GM10266 (cell line): ENCODE measurements around the gene AMDHD2.

Source experiments
- DNase-seq: peaks from one replicate; pipeline ENCODE4 v3.0.0; 2012; ENCODE audit errors: extremely low spot score
- TF ChIP-seq, protein P1 (sequence below): IDR thresholded peaks from 2 replicates; pipeline ENCODE4 v1.5.1; 2012; ENCODE audit warnings: mild to moderate bottlenecking, low read depth; ENCODE audit not compliant: control insufficient read depth, insufficient read depth; ENCODE audit errors: missing control alignments

AMDHD2 gene

GRCh38 chr16:2520784-2521531, 787 bp downstream of the AMDHD2 start:
- no peak for DNase-seq
- TF ChIP-seq, protein P1, sequence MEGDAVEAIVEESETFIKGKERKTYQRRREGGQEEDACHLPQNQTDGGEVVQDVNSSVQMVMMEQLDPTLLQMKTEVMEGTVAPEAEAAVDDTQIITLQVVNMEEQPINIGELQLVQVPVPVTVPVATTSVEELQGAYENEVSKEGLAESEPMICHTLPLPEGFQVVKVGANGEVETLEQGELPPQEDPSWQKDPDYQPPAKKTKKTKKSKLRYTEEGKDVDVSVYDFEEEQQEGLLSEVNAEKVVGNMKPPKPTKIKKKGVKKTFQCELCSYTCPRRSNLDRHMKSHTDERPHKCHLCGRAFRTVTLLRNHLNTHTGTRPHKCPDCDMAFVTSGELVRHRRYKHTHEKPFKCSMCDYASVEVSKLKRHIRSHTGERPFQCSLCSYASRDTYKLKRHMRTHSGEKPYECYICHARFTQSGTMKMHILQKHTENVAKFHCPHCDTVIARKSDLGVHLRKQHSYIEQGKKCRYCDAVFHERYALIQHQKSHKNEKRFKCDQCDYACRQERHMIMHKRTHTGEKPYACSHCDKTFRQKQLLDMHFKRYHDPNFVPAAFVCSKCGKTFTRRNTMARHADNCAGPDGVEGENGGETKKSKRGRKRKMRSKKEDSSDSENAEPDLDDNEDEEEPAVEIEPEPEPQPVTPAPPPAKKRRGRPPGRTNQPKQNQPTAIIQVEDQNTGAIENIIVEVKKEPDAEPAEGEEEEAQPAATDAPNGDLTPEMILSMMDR, result no peak

GRCh38 chr16:2523801-2524231, 3.6 kb downstream of the AMDHD2 start:
- TF ChIP-seq, protein P1, result no peak
- no peak for DNase-seq

DNA sequence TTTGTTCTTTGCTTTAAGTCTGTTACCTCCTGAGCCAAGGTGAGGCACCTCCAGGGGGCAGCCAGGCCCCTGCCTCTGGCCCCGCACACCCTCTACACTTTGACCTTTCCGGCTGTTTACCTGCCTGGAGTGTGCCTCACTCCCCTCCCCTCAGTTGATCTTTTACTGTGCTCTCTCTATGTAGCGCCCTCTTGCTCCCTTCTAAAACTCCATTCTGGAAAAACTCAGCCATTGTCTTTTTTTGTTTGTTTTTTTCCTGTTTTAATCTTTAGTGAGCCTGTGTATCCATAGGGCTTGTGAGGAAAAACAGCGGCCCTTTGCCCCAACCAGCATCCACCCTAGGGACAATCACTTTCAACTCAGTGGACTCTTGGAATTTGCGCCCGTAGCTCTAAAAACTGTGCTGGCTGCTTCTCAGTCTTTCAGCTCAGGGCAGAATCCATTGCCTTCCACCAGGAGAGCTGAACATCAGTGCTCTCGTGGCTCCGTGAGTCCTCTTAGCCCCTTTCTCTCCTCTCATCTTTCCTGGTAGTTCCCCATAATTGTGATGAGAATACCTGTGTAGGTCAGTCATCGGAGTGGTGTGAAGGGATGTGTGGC, 4.3 kb downstream of the AMDHD2 start:
- TF ChIP-seq, protein P1, result no peak

DNA sequence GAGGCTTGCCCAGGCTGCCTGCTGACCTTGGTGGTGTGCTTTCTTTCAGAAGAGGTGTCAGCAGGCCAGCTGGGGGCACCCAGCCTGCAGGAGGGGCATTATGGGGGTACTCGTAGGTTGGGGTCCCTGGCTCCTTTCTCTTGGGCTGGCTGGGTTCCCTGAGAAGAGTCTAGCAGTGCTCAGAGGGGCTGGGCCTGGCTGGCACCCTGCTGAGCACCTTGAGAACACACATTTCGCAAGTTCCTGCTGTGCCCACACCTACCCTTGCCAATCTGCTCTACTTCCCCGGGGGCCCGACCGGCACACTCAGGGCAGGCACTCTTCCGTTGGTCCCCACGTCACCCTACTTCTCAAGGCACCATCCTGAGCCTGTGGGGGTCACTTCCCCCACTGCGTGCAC, 6.0 kb downstream of the AMDHD2 start:
- TF ChIP-seq, protein P1, result no peak
- no peak for DNase-seq

More for the DNA sequence above, 4.3 kb downstream of the AMDHD2 start:
- no peak for DNase-seq

DNA sequence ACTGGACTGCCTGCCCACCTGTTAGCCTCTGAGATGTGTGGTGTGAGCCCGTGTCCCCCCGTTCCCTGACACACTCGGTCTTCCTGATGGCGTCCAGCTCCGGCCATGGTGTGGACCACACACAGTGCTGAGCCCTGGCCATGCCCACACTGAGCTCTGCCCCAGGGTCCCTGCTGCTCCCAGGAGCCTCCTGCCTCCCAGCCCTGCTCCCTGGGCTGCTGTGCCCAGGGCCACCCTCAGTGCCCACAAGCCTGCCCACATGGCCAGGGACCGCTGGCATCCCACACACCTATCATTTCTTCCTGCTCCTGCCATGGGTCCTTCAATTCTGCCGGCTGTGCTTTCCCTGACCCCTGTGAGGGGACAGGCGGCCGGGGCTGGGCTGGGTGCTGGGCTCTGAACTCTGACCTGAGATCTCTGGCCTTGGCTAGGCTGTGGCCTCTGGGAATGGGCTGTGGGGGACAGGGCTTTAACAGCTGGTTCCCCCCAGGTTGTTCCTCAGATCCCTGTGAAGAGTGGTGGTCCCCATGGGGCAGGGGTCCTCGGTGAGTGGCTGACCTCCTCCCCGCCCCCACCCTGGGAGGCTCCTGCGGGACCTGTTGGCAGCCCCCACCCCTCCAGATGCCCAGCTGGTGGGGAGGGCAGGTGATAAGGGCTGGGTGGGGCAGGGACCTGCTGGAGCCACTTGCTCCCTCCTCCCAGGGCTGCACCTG, 7.1 kb downstream of the AMDHD2 start:
- TF ChIP-seq, protein P1, result no peak
- DNase-seq, result no peak

GRCh38 chr16:2527784-2528100, 7.6 kb downstream of the AMDHD2 start:
- TF ChIP-seq, protein P1, result no peak
- DNase-seq, result no peak
